ENCODE results near the gene CERS6. TPM values are rescaled to one million over a fixed set of nuclear protein-coding genes. Genes with fewer than 3 reads are reported as not detected.
A peak's percentile ranks its signal among the peaks of the same experiment; 100 is the strongest.

CERS6 gene
- polyA plus RNA-seq, 1 donor = 38.1 TPM

- no peak for DNase-seq (ENCODE audit: low read depth)
These were observed 144.9 kb downstream of the CERS6 start for GRCh38 chr2:168600949-168601348.

- no peak for DNase-seq (ENCODE audit: low read depth)
These were observed 145.7 kb downstream of the CERS6 start for GRCh38 chr2:168601741-168602140.

GRCh38 chr2:168602379-168602778 lies 146.3 kb downstream of the CERS6 start:
- DNase-seq (ENCODE audit: low read depth) = no peak

GRCh38 chr2:168602846-168603401 lies 146.9 kb downstream of the CERS6 start:
- DNase-seq (ENCODE audit: low read depth) = no peak

- no peak for DNase-seq (ENCODE audit: low read depth)
These were observed 147.4 kb downstream of the CERS6 start for GRCh38 chr2:168603439-168603961.

- DNase-seq (ENCODE audit: low read depth) = no peak
These were observed 148.2 kb downstream of the CERS6 start for GRCh38 chr2:168604252-168604651.

- DNase-seq (ENCODE audit: low read depth) = no peak
These were observed 151.9 kb downstream of the CERS6 start for GRCh38 chr2:168607992-168608391.

GRCh38 chr2:168608796-168609195 lies 152.7 kb downstream of the CERS6 start:
- no peak for DNase-seq (ENCODE audit: low read depth)

- DNase-seq (ENCODE audit: low read depth) = no peak
These were observed 155.0 kb downstream of the CERS6 start for GRCh38 chr2:168611091-168611490.

- DNase-seq (ENCODE audit: low read depth) = no peak
These were observed 156.0 kb downstream of the CERS6 start for GRCh38 chr2:168611896-168612650.

GRCh38 chr2:168612719-168613118 lies 156.6 kb downstream of the CERS6 start:
- DNase-seq (ENCODE audit: low read depth) = no peak

GRCh38 chr2:168613551-168613950 lies 157.5 kb downstream of the CERS6 start:
- no peak for DNase-seq (ENCODE audit: low read depth)

GRCh38 chr2:168614172-168615018 lies 158.3 kb downstream of the CERS6 start:
- DNase-seq (ENCODE audit: low read depth) = no peak

GRCh38 chr2:168620554-168620953 lies 164.5 kb downstream of the CERS6 start:
- no peak for DNase-seq (ENCODE audit: low read depth)

GRCh38 chr2:168622559-168622958 lies 166.5 kb downstream of the CERS6 start:
- no peak for DNase-seq (ENCODE audit: low read depth)

- DNase-seq (ENCODE audit: low read depth) = no peak
These were observed 168.0 kb downstream of the CERS6 start for GRCh38 chr2:168624028-168624427.

- DNase-seq (ENCODE audit: low read depth) = no peak
These were observed 170.0 kb downstream of the CERS6 start for GRCh38 chr2:168626096-168626495.

GRCh38 chr2:168626647-168627046 lies 170.6 kb downstream of the CERS6 start:
- DNase-seq (ENCODE audit: low read depth) = no peak

GRCh38 chr2:168632709-168633121 lies 176.6 kb downstream of the CERS6 start:
- no peak for DNase-seq (ENCODE audit: low read depth)

- DNase-seq (ENCODE audit: low read depth) = no peak
These were observed 177.1 kb downstream of the CERS6 start for GRCh38 chr2:168633200-168633599.

GRCh38 chr2:168633895-168634294 lies 177.8 kb downstream of the CERS6 start:
- no peak for DNase-seq (ENCODE audit: low read depth)

- peak; percentile 84 for DNase-seq (ENCODE audit: low read depth)
These were observed 179.0 kb downstream of the CERS6 start for GRCh38 chr2:168635065-168635577.

Data from forelimb muscle (tissue), 1 donor.